GM20000 (cell line): ENCODE measurements around the gene NEK11.

Source experiments
- DNase-seq: peaks from one replicate; pipeline ENCODE4 v3.0.0; 2012; ENCODE audit warnings: low spot score
- TF ChIP-seq, protein P1 (sequence below): IDR thresholded peaks from 2 replicates; pipeline ENCODE4 v1.5.1; 2012; ENCODE audit warnings: mild to moderate bottlenecking, control low read depth; ENCODE audit errors: extremely low read depth, missing control alignments

Gene NEK11

DNA sequence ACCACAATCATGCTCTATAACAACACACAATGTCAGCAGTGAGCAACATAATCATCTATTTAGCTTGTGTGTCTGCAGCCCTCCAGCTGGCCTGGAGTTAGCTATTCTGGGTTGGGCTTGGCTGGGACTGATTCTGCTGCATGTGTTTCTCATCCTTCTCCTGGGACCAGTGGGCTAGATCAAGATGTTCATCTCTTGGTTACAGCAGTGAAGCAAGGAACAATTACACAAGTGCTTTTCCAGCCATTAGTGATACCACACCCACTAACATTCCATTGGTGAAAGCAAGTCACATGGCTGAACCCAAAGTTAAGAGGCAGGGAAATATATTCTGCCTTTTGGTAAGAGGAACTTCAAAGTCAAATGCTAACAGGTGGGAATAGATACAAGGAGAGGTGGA, 369.5 kb downstream of the NEK11 start:
- DNase-seq: no peak

GRCh38 chr3:131397889-131398288, 371.2 kb downstream of the NEK11 start:
- TF ChIP-seq, protein P1, sequence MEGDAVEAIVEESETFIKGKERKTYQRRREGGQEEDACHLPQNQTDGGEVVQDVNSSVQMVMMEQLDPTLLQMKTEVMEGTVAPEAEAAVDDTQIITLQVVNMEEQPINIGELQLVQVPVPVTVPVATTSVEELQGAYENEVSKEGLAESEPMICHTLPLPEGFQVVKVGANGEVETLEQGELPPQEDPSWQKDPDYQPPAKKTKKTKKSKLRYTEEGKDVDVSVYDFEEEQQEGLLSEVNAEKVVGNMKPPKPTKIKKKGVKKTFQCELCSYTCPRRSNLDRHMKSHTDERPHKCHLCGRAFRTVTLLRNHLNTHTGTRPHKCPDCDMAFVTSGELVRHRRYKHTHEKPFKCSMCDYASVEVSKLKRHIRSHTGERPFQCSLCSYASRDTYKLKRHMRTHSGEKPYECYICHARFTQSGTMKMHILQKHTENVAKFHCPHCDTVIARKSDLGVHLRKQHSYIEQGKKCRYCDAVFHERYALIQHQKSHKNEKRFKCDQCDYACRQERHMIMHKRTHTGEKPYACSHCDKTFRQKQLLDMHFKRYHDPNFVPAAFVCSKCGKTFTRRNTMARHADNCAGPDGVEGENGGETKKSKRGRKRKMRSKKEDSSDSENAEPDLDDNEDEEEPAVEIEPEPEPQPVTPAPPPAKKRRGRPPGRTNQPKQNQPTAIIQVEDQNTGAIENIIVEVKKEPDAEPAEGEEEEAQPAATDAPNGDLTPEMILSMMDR: no peak
- DNase-seq: no peak

More for the DNA sequence above, 369.5 kb downstream of the NEK11 start:
- TF ChIP-seq, protein P1: no peak
